HEK293 (cell line): ENCODE results near the gene EYS.

Source experiments
- CTCF ChIA-PET: fragments of 350-600 bp; formaldehyde crosslinking; extraction: SDS; loops from one replicate; lab custom pipeline; 2021; ENCODE audit warnings: antibody characterized with exemption; lab: Yijun Ruan, JAX
- POLR2A ChIA-PET: fragments of 300-600 bp; formaldehyde crosslinking; extraction: SDS; loops from one replicate; lab custom pipeline; 2020; ENCODE audit warnings: antibody characterized with exemption, inconsistent platforms; lab: Yijun Ruan, JAX
- H3K27ac ChIP-seq: fragments of 200-500 bp; sonication (Bioruptor generic); 2 replicates; pipeline ENCODE4 v1.5.1; 2014; ENCODE audit warnings: low read depth, low read length, control low read depth, inconsistent platforms; ENCODE audit errors: extremely low read depth
- H3K36me3 ChIP-seq, 2 experiments: fragments of 200-500 bp in 1 of 2; sonication (Bioruptor generic) in 1 of 2; 1 replicate in 1 of 2; 2 replicates in 1 of 2; pipeline ENCODE4 v1.5.1; 2014 to 2017; ENCODE audit warnings: inconsistent platforms in 2 of 2, low read length in 2 of 2; ENCODE audit not compliant: control insufficient read depth in 2 of 2, insufficient read depth in 1 of 2
- H3K4me1 ChIP-seq: fragments of 200-500 bp; sonication (Bioruptor generic); 2 replicates; pipeline ENCODE4 v1.5.1; 2014; ENCODE audit warnings: mild to moderate bottlenecking, low read length, inconsistent platforms; ENCODE audit not compliant: control insufficient read depth, insufficient read depth
- H3K4me3 ChIP-seq: 2 replicates; pipeline ENCODE4 v1.5.1; 2011; ENCODE audit warnings: low read depth, mild to moderate bottlenecking, control low read depth, low read length, moderate library complexity
- H3K9me3 ChIP-seq: fragments of 200-500 bp; sonication (Bioruptor generic); 2 replicates; pipeline ENCODE4 v1.5.1; 2014; ENCODE audit warnings: low read depth, low read length, inconsistent platforms; ENCODE audit not compliant: control insufficient read depth, insufficient read depth
- BCL11B ChIP-seq: fragments of 450-650 bp; formaldehyde crosslinking; IDR thresholded peaks from 2 replicates; pipeline ENCODE4 v1.5.1; 2016; ENCODE audit warnings: low read depth, missing biosample characterization, missing genetic modification characterization
- EGR2 ChIP-seq: fragments of 450-650 bp; formaldehyde crosslinking; IDR thresholded peaks from 2 replicates; pipeline ENCODE4 v1.5.1; 2016; ENCODE audit warnings: low read depth, missing biosample characterization, missing genetic modification characterization
- HOXC10 ChIP-seq: sonication (generic); formaldehyde crosslinking; IDR thresholded peaks from 2 replicates; pipeline ENCODE4 v1.8.1; 2023; ENCODE audit warnings: mild to moderate bottlenecking, missing genetic modification reagents
- KLF7 ChIP-seq: fragments of 450-650 bp; formaldehyde crosslinking; IDR thresholded peaks from 2 replicates; pipeline ENCODE4 v1.5.1; 2016; ENCODE audit warnings: missing biosample characterization, missing genetic modification characterization, borderline replicate concordance
- KLF9 ChIP-seq: fragments of 450-650 bp; formaldehyde crosslinking; IDR thresholded peaks from 2 replicates; pipeline ENCODE4 v1.5.1; 2016; ENCODE audit warnings: missing biosample characterization, missing genetic modification characterization, low read depth
- SP2 ChIP-seq: fragments of 450-650 bp; formaldehyde crosslinking; IDR thresholded peaks from 2 replicates; pipeline ENCODE4 v1.5.1; 2016; ENCODE audit warnings: missing biosample characterization, missing genetic modification characterization
- YY2 ChIP-seq: fragments of 450-650 bp; formaldehyde crosslinking; IDR thresholded peaks from 2 replicates; pipeline ENCODE4 v1.5.1; 2016; ENCODE audit warnings: missing biosample characterization, missing genetic modification characterization
- ZFP37 ChIP-seq: fragments of 450-650 bp; formaldehyde crosslinking; IDR thresholded peaks from 2 replicates; pipeline ENCODE4 v1.5.1; 2016; ENCODE audit warnings: missing biosample characterization, missing genetic modification characterization
- ZNF23 ChIP-seq: fragments of 450-650 bp; formaldehyde crosslinking; IDR thresholded peaks from 2 replicates; pipeline ENCODE4 v1.5.1; 2016; ENCODE audit warnings: missing biosample characterization, missing genetic modification characterization, borderline replicate concordance
- ZNF274 ChIP-seq, 2 experiments: fragments of 200-500 bp in 1 of 2; fragments of 450-650 bp in 1 of 2; sonication (Bioruptor generic) in 1 of 2; formaldehyde crosslinking in 1 of 2; IDR thresholded peaks; 2 replicates each; pipeline versions ENCODE4 v1.5.1 to v1.6.1; 2014 to 2016; ENCODE audit warnings: borderline replicate concordance in 1 of 2, inconsistent platforms in 1 of 2, low read length in 1 of 2, missing biosample characterization in 1 of 2, missing genetic modification characterization in 1 of 2
- ZNF362 ChIP-seq: fragments of 450-650 bp; formaldehyde crosslinking; IDR thresholded peaks from 2 replicates; pipeline ENCODE4 v1.5.1; 2016; ENCODE audit warnings: missing biosample characterization, missing genetic modification characterization
- ZNF394 ChIP-seq: fragments of 450-650 bp; formaldehyde crosslinking; IDR thresholded peaks from 2 replicates; pipeline ENCODE4 v1.5.1; 2016; ENCODE audit warnings: missing biosample characterization, missing genetic modification characterization, mild to moderate bottlenecking, moderate library complexity, borderline replicate concordance
- ZNF473 ChIP-seq: fragments of 450-650 bp; formaldehyde crosslinking; IDR thresholded peaks from 2 replicates; pipeline ENCODE4 v1.5.1; 2017; ENCODE audit warnings: missing biosample characterization, missing genetic modification characterization
- ZNF488 ChIP-seq: fragments of 450-650 bp; formaldehyde crosslinking; IDR thresholded peaks from 2 replicates; pipeline ENCODE4 v1.5.1; 2016; ENCODE audit warnings: missing biosample characterization, missing genetic modification characterization
- ZNF558 ChIP-seq: fragments of 450-650 bp; formaldehyde crosslinking; IDR thresholded peaks from 2 replicates; pipeline ENCODE4 v1.5.1; 2016; ENCODE audit warnings: missing biosample characterization, missing genetic modification characterization
- ZNF560 ChIP-seq: fragments of 450-650 bp; formaldehyde crosslinking; IDR thresholded peaks from 2 replicates; pipeline ENCODE4 v1.5.1; 2017; ENCODE audit warnings: missing biosample characterization, missing genetic modification characterization, borderline replicate concordance
- ZNF621 ChIP-seq: fragments of 450-650 bp; formaldehyde crosslinking; IDR thresholded peaks from 2 replicates; pipeline ENCODE4 v1.5.1; 2017; ENCODE audit warnings: missing biosample characterization, missing genetic modification characterization
- ZNF654 ChIP-seq: fragments of 450-650 bp; formaldehyde crosslinking; IDR thresholded peaks from 2 replicates; pipeline ENCODE4 v1.5.1; 2016; ENCODE audit warnings: low read depth, missing biosample characterization, missing genetic modification characterization
- ZNF670 ChIP-seq: fragments of 450-650 bp; formaldehyde crosslinking; IDR thresholded peaks from 2 replicates; pipeline ENCODE4 v1.5.1; 2016; ENCODE audit warnings: missing biosample characterization, missing genetic modification characterization, low read depth
- ZNF701 ChIP-seq: fragments of 450-650 bp; formaldehyde crosslinking; IDR thresholded peaks from 2 replicates; pipeline ENCODE4 v1.5.1; 2016; ENCODE audit warnings: missing biosample characterization, missing genetic modification characterization
- ZNF704 ChIP-seq: fragments of 450-650 bp; formaldehyde crosslinking; IDR thresholded peaks from 2 replicates; pipeline ENCODE4 v1.5.1; 2016; ENCODE audit warnings: missing biosample characterization, missing genetic modification characterization
- ZNF792 ChIP-seq: fragments of 450-650 bp; formaldehyde crosslinking; IDR thresholded peaks from 2 replicates; pipeline ENCODE4 v1.5.1; 2016; ENCODE audit warnings: missing biosample characterization, missing genetic modification characterization
- ZNF830 ChIP-seq: fragments of 450-650 bp; IDR thresholded peaks from 2 replicates; pipeline ENCODE4 v1.5.0; 2018; ENCODE audit warnings: missing biosample characterization, missing genetic modification characterization, low read depth, mild to moderate bottlenecking, moderate library complexity
- ZSCAN4 ChIP-seq: fragments of 450-650 bp; formaldehyde crosslinking; IDR thresholded peaks from 2 replicates; pipeline ENCODE4 v1.5.1; 2017; ENCODE audit warnings: missing biosample characterization, missing genetic modification characterization

EYS gene

GRCh38 chr6:65545920-65546319, 161.1 kb downstream of the EYS start:
- no peak overlapping the region for H3K4me3 ChIP-seq
- no peak overlapping the region for H3K27ac ChIP-seq
- CTCF ChIA-PET: interaction anchor here (0.7 kb wide), 1 partner anchor 392 kb away, joined by 5 read pairs; no protein-coding TSS in a partner anchor
- POLR2A ChIA-PET: no interaction called here
- H3K4me1 ChIP-seq: no peaks in the 10 kb centered on the region
- H3K9me3 ChIP-seq: no peaks in the 10 kb centered on the region
- no peak for TF ChIP-seq ZNF830
- no peak for TF ChIP-seq KLF7 (tag by site-specific recombination)
- TF ChIP-seq ZNF704: no peak
- no peak for TF ChIP-seq ZNF670 (tag by site-specific recombination)
- TF ChIP-seq ZNF473 (tag by site-specific recombination): no peak
- no peak for TF ChIP-seq SP2 (tag by site-specific recombination)
- TF ChIP-seq KLF9 (tag by site-specific recombination): no peak
- TF ChIP-seq ZNF701 (tag by site-specific recombination): no peak
- TF ChIP-seq ZNF274 (IDR thresholded peaks at IDR 0.05; ENCODE audit: low read length): no peak
- TF ChIP-seq ZNF274 (tag by site-specific recombination; IDR thresholded peaks at IDR 0.05; ENCODE audit: borderline replicate concordance): no peak
- TF ChIP-seq ZNF792 (tag by site-specific recombination): no peak
- TF ChIP-seq ZFP37 (tag by site-specific recombination): no peak
- TF ChIP-seq, all 188 proteins: peak for 0
- H3K36me3 ChIP-seq: no peaks in the 10 kb centered on the region

GRCh38 chr6:65538644-65539043, 168.4 kb downstream of the EYS start:
- ChIA-PET CTCF (no interaction called here), POLR2A (no interaction called here)
- no peak overlapping the region for H3K27ac ChIP-seq
- H3K4me3 ChIP-seq: no peak overlapping the region
- TF ChIP-seq ZNF560 (no peak), ZNF362 (no peak), ZNF394 (tag by site-specific recombination) (no peak), ZNF621 (tag by site-specific recombination) (no peak), ZFP37 (tag by site-specific recombination) (no peak), BCL11B (tag by site-specific recombination) (no peak), YY2 (tag by site-specific recombination) (no peak), ZSCAN4 (no peak), ZNF488 (tag by site-specific recombination) (no peak), ZNF670 (tag by site-specific recombination) (no peak), ZNF830 (no peak), ZNF23 (tag by site-specific recombination) (no peak), HOXC10 (CRISPR knock-in tag) (no peak), ZNF558 (tag by site-specific recombination) (no peak), ZNF654 (tag by site-specific recombination) (no peak), EGR2 (no peak)
- no peaks in the 10 kb centered on the region for H3K9me3 ChIP-seq
- H3K4me1 ChIP-seq: no peaks in the 10 kb centered on the region
- no peaks in the 10 kb centered on the region for H3K36me3 ChIP-seq
